ENCODE results near the gene TECPR2. TPM values are rescaled to one million over a fixed set of nuclear protein-coding genes. Genes with fewer than 3 reads are reported as not detected.

The TECPR2 gene
- total RNA-seq, 1 experiment from 2014 or later: 9.3 TPM

- TF ChIP-seq, protein P1, sequence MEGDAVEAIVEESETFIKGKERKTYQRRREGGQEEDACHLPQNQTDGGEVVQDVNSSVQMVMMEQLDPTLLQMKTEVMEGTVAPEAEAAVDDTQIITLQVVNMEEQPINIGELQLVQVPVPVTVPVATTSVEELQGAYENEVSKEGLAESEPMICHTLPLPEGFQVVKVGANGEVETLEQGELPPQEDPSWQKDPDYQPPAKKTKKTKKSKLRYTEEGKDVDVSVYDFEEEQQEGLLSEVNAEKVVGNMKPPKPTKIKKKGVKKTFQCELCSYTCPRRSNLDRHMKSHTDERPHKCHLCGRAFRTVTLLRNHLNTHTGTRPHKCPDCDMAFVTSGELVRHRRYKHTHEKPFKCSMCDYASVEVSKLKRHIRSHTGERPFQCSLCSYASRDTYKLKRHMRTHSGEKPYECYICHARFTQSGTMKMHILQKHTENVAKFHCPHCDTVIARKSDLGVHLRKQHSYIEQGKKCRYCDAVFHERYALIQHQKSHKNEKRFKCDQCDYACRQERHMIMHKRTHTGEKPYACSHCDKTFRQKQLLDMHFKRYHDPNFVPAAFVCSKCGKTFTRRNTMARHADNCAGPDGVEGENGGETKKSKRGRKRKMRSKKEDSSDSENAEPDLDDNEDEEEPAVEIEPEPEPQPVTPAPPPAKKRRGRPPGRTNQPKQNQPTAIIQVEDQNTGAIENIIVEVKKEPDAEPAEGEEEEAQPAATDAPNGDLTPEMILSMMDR (IDR thresholded peaks at IDR 0.05; ENCODE audit: insufficient read depth in 1 of 2, low read depth in 1 of 2, low read length in 1 of 2, severe bottlenecking in 1 of 2, unreplicated experiment in 1 of 2): no peak
- H3K9me3 ChIP-seq: no peaks in the 10 kb centered on the region
- DNase-seq: no peak
Observed at GRCh38 chr14:102330806-102331205, 31.9 kb upstream of the TECPR2 start.

GRCh38 chr14:102333390-102333789 lies 29.4 kb upstream of the TECPR2 start:
- ChIA-PET CTCF (no interaction called here), POLR2A (no interaction called here)
- no peaks in the 10 kb centered on the region for H3K27me3 ChIP-seq (replicated peaks; ENCODE audit: control insufficient read depth, insufficient read depth, low read length)
- no TSS peak for BruUV-seq (replicated peaks)
- intact Hi-C loops (cut with micrococcal nuclease; ENCODE audit: unreplicated experiment): no loop called here
- Mint-ChIP-seq H3K27ac (ENCODE audit: unreplicated experiment) (no peak overlapping the region), H3K36me3 (ENCODE audit: insufficient read depth, unreplicated experiment) (no peaks in the 10 kb centered on the region), H3K27me3 (ENCODE audit: insufficient read depth, unreplicated experiment) (no peaks in the 10 kb centered on the region), H3K4me3 (ENCODE audit: unreplicated experiment) (no peak overlapping the region), H3K4me1 (ENCODE audit: low read depth, unreplicated experiment) (no peaks in the 10 kb centered on the region), H3K9me3 (ENCODE audit: unreplicated experiment) (no peaks in the 10 kb centered on the region)
- no peak for DNase-seq
- TF ChIP-seq, protein P1 (IDR thresholded peaks at IDR 0.05; ENCODE audit: insufficient read depth in 1 of 2, low read depth in 1 of 2, low read length in 1 of 2, severe bottlenecking in 1 of 2, unreplicated experiment in 1 of 2): no peak
- H3K4me1 ChIP-seq: no peaks in the 10 kb centered on the region
- H3K36me3 ChIP-seq (ENCODE audit: control insufficient read depth, insufficient read depth, low read length): no peaks in the 10 kb centered on the region
- H3K9me3 ChIP-seq: no peaks in the 10 kb centered on the region
- no peak overlapping the region for H3K4me3 ChIP-seq (ENCODE audit: low read depth, low read length)

More at GRCh38 chr14:102330806-102331205, 31.9 kb upstream of the TECPR2 start:
- intact Hi-C loops (cut with micrococcal nuclease; ENCODE audit: unreplicated experiment): no loop called here
- ChIA-PET POLR2A (no interaction called here), CTCF (no interaction called here)
- Mint-ChIP-seq H3K36me3 (ENCODE audit: insufficient read depth, unreplicated experiment) (no peaks in the 10 kb centered on the region), H3K9me3 (ENCODE audit: unreplicated experiment) (no peaks in the 10 kb centered on the region), H3K27me3 (ENCODE audit: insufficient read depth, unreplicated experiment) (no peaks in the 10 kb centered on the region), H3K4me1 (ENCODE audit: low read depth, unreplicated experiment) (no peaks in the 10 kb centered on the region), H3K27ac (ENCODE audit: unreplicated experiment) (no peak overlapping the region), H3K4me3 (ENCODE audit: unreplicated experiment) (no peak overlapping the region)
- no peak overlapping the region for H3K4me3 ChIP-seq (ENCODE audit: low read depth, low read length)
- BruUV-seq (replicated peaks): no TSS peak
- H3K36me3 ChIP-seq (ENCODE audit: control insufficient read depth, insufficient read depth, low read length): no peaks in the 10 kb centered on the region
- H3K27me3 ChIP-seq (replicated peaks; ENCODE audit: control insufficient read depth, insufficient read depth, low read length): no peaks in the 10 kb centered on the region
- H3K4me1 ChIP-seq: no peaks in the 10 kb centered on the region

DNA sequence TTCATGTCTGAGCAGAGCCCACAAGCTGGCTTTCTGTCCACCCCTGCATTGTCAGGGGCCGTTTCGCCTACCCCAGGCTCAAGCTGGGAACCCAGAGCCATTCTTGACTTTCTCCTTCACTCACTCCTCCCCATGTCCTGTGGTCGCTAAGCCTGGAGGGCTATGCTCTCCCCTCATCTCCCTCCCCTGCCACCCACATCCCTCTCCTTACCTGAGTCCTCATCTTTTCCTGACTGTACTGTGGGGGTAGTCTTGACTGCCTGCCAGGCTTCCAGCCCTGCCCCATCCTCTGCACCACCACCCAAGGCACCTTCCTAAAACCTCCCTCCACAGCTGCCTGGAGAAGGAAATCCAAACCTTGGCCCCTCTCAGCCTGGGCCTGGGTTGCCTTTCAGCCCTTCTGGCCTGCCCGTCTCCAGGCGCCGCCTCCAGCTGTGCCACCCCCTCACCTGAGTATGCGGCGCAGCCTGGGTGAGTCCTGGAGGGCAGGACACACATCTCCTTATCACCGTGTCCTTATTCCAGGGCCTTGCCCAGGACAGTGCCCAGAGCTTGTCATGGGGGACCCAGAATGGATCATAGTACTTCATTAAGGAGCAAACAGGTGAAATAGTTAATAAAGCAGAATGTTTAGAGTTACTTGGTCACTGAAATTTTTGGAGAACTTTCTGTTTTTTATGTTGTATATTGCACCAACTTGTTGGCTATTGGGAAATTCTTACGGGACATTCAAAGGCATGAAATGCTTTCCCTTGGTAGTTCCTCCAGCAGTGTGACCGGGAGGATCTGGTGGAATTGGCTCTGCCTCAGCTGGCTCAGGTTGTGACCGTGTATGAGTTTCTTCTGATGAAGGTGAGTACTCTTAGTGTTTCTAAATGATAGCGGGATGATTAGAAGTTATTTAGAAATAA lies 28.7 kb upstream of the TECPR2 start:
- intact Hi-C loops (cut with micrococcal nuclease; ENCODE audit: unreplicated experiment): no loop called here
- Histone ChIP-seq H3K27me3 (replicated peaks; ENCODE audit: control insufficient read depth, insufficient read depth, low read length) (no peaks in the 10 kb centered on the region), H3K9me3 (no peaks in the 10 kb centered on the region), H3K4me3 (ENCODE audit: low read depth, low read length) (no peak overlapping the region), H3K36me3 (ENCODE audit: control insufficient read depth, insufficient read depth, low read length) (no peaks in the 10 kb centered on the region), H3K4me1 (no peaks in the 10 kb centered on the region)
- ChIA-PET POLR2A (no interaction called here), CTCF (no interaction called here)
- DNase-seq: no peak
- no peaks in the 10 kb centered on the region for H3K36me3 Mint-ChIP-seq (ENCODE audit: insufficient read depth, unreplicated experiment)
- H3K9me3 Mint-ChIP-seq (ENCODE audit: unreplicated experiment): no peaks in the 10 kb centered on the region
- no peak overlapping the region for H3K4me3 Mint-ChIP-seq (ENCODE audit: unreplicated experiment)
- BruUV-seq (replicated peaks): no TSS peak
- H3K4me1 Mint-ChIP-seq (ENCODE audit: low read depth, unreplicated experiment): no peaks in the 10 kb centered on the region
- no peaks in the 10 kb centered on the region for H3K27me3 Mint-ChIP-seq (ENCODE audit: insufficient read depth, unreplicated experiment)
- H3K27ac Mint-ChIP-seq (ENCODE audit: unreplicated experiment): no peak overlapping the region
- TF ChIP-seq, protein P1 (IDR thresholded peaks at IDR 0.05; ENCODE audit: insufficient read depth in 1 of 2, low read depth in 1 of 2, low read length in 1 of 2, severe bottlenecking in 1 of 2, unreplicated experiment in 1 of 2): no peak

All from Caco-2 (cell line).